Measurements from ENCODE around the gene NUTM2F.
"Not testable (repeated sequence)": the region's sequence is repeated elsewhere in the genome, so short reads cannot be mapped to it uniquely, and the experiment has no call there.

NUTM2F gene

GRCh38 chr9:94315034-94315984, 13.1 kb downstream of the NUTM2F start:
- DNase-seq (ENCODE audit: low read depth, low spot score) = not testable (repeated sequence)

DNA sequence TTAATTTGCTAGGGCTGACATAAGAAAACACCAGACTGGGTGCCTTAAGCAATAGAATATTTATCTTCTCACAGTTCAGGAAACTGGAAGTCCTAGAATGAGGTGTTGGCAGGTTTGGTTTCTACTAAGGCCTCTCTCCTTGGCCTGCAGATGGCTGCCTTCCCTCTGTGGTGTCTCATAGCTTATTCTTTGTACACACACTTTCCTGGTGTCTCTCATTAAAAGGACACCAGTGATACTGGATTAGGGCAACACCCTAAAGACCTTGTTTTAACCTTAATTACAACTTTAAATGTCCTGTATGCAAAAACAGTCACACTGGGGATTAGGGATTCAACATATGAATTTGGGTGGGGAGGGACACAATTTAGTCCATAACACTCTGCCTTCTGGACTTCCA, 25.1 kb downstream of the NUTM2F start:
- DNase-seq (ENCODE audit: low read depth, low spot score) = no peak

DNA sequence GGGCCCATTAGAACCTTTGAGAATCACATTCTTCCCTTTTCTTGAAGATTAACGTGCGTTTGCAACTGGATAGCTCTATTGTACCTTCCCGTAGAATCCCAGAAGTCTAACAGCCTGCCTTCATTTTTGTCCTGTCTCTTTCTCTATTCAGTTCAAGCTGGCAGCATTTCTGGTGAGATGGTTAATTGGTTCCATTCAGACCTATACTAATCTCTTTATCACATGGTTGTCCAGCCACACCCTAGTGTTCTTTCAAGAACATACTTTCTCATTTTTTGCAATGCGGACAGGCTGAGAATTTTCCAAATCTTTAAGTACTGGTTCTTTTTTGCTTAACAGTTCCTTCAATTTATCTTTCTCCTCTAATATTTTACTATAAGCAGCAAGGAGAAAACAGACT, 26.0 kb downstream of the NUTM2F start:
- no peak for DNase-seq (ENCODE audit: low read depth, low spot score)

- no peak for DNase-seq (ENCODE audit: low read depth, low spot score)
Observed at GRCh38 chr9:94301583-94301982, 26.9 kb downstream of the NUTM2F start.

- no peak for DNase-seq (ENCODE audit: low read depth, low spot score)
Observed at GRCh38 chr9:94300470-94301301, 27.8 kb downstream of the NUTM2F start.

DNA sequence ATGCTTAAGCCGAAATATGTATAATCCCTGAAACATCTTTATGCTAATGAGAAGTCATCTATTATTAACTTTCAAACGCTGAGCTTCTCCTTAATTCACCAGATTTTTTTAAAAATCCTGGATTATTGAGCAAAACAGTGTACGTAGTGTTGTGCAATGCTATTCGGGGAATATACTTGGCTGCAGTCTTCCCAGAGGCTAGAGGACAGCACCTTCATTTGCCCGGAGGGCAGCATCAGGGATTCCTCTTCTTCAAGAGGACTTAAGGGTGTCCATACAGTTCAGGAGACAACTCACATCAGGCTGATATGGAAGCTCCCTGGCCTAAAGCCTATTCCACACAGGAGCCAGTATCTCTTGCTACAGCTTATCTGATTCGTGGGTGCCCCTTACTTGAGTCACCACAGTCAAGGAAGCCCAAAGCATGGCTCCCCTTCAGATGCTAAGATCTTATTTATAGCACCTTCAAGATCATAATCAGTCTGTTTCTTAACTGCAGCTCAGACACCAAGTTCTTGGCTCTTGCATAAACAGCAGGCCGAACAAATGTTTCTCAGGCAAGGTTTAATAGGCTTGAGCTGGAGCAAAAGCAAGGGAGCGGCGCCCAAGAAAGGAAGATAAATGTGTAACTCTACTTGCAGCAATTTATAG, 29.4 kb downstream of the NUTM2F start:
- DNase-seq (ENCODE audit: low read depth, low spot score) = no peak

DNA sequence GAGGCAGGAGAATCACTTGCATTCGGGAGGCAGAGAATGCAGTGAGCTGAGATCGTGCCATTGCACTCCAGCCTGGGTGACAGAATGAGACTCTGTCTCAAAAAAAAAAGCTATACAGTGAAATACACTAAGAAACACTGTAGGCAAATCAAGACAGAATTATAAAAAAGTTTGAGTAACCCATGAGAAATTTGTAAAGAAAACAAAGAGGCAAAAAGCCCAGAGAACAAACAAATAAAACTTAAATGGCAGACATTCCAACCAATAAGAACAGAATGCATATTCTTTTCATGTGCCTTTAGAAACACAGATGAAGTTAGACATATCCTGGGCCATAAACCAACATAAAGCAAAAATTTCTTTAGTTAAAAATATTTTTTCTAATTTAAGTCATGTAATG, 38.8 kb downstream of the NUTM2F start:
- DNase-seq (ENCODE audit: low read depth, low spot score) = no peak

DNA sequence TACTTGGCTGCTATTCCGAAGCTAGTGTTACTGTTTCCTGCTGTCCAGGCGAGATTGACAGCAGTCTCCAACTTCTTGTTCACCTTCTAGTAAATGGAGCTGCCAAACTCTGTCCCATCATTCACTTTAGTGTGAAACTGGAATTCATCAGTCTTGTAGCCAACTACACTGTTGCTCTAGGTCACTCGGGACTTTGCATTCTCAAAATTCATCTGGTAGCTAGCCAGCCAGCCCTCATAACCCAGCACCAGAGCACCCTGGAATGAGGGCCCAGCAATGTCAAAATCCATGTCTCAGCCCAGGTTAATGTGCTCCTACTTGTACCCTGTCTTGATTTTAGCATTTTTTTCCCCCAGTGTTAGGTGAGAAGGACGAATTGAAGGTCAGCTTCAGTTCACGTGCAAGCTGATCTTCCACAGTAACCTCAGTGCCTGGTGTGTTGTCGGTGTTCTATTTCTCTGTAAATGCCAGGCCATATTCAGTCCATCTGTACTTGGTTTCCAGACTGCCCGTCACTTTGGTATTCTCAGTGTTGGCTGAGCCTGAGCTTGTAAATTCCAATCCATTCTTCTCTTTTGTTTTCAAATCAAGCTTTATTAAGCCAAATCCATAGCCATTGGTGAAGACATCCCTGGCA, 40.4 kb downstream of the NUTM2F start:
- no peak for DNase-seq (ENCODE audit: low read depth, low spot score)

- no peak for DNase-seq (ENCODE audit: low read depth, low spot score)
Observed at GRCh38 chr9:94286116-94286515, 42.3 kb downstream of the NUTM2F start.

GRCh38 chr9:94281101-94281500, 47.3 kb downstream of the NUTM2F start:
- DNase-seq (ENCODE audit: low read depth, low spot score) = no peak

- DNase-seq (ENCODE audit: low read depth, low spot score) = no peak
Observed at GRCh38 chr9:94280409-94280989, 47.9 kb downstream of the NUTM2F start.

DNA sequence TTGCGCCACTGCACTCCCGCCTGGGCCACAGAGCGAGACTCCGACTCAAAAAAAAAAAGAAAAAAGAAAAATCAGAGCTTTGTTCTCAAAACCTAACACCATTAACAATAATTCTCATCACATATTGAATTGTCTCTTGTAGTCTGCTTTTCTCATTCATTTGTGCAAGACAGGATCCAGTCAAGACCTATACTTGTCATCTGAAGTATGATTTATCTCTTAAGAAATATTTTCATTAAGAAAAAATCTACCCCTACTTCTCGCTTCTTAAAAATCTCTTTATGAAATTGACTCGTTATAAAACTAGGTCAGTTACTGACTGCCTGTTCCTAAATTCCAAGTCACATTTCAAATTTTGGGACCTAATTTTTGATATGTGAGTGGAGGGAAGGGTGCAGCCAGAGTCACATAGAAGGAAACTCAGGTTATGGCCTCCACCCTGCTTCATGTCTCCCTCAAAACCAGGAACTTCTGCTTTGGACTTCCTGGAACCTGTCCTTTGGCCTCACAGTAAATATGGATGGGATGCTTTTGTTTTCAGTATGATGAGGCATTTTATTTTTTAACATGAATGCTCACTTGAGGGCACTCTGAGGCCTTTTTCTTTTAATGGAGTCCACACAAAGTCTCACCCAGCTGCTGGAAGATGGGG, 50.4 kb downstream of the NUTM2F start:
- DNase-seq (ENCODE audit: low read depth, low spot score) = no peak

DNA sequence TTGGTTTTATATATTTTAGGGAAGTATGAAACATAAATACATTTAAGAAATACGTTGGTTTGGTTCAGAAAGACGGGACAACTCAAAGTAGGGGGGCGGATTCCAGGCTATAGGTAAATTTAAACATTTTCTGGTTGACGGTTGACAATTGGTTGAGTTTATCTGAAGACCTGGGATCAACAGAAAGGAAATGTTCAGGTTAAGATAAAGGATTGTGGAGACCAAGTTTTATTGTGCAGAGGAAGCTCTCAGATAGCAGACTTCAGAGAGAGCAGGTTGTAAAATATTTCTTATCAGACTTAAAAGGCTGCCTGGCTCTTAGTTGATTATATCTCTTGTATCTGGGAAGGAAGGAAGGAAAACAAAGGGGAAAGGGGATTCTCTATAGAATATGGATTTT, 51.4 kb downstream of the NUTM2F start:
- not testable (repeated sequence) for DNase-seq (ENCODE audit: low read depth, low spot score)

DNA sequence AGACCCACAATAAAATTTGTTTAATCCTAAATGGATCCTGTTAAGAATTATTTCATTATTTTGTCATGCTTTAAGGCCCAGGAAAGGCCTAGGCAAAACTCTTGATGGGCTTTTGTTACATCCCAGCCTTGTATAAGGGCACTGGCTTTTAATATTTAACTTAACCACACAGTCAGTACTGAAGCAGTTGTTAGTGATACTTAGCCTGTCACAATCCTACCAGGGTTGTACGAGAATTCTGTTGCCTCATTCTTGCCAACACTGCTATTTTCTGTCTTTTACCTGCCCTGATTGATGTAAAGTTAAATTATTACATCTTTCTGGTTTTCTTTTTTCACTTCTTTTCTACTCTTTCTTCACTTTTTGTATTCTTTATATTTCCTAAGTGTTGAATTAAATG, 58.4 kb downstream of the NUTM2F start:
- DNase-seq (ENCODE audit: low read depth, low spot score) = no peak

- no peak for DNase-seq (ENCODE audit: low read depth, low spot score)
Observed at GRCh38 chr9:94269264-94269663, 59.2 kb downstream of the NUTM2F start.
